ENCODE data around the gene VTI1A. TPM values are rescaled to one million over a fixed set of nuclear protein-coding genes. Genes with fewer than 3 reads are reported as not detected.

Gene VTI1A
- total RNA-seq, 1 experiment from 2014 or later = 12.0 TPM

- H3K27me3 ChIP-seq = no peaks in the 10 kb centered on the region
- H3K36me3 ChIP-seq = no peaks in the 10 kb centered on the region
- H3K9me3 ChIP-seq = peaks cover 5% of the 10 kb centered on the region
- no peak overlapping the region for H3K4me3 ChIP-seq
- DNase-seq = no peak
Observed at GRCh38 chr10:112794201-112794600, 347.2 kb downstream of the VTI1A start.

- H3K36me3 ChIP-seq = no peaks in the 10 kb centered on the region
- DNase-seq = no peak
Observed at GRCh38 chr10:112795067-112795466, 348.1 kb downstream of the VTI1A start.

GRCh38 chr10:112797197-112797596 is 350.2 kb downstream of the VTI1A start:
- Histone ChIP-seq H3K27me3 (no peaks in the 10 kb centered on the region), H3K36me3 (no peaks in the 10 kb centered on the region), H3K9me3 (no peaks in the 10 kb centered on the region), H3K4me3 (no peak overlapping the region)
- DNase-seq = no peak

More at GRCh38 chr10:112795067-112795466, 348.1 kb downstream of the VTI1A start:
- no peak overlapping the region for H3K4me3 ChIP-seq
- H3K27me3 ChIP-seq = no peaks in the 10 kb centered on the region
- 0 out of 2 replicates have a peak, but pooled peaks cover 2% of the 10 kb centered on the region for H3K9me3 ChIP-seq

- no peak for DNase-seq
- H3K9me3 ChIP-seq = no peaks in the 10 kb centered on the region
- H3K27me3 ChIP-seq = no peaks in the 10 kb centered on the region
- H3K36me3 ChIP-seq = no peaks in the 10 kb centered on the region
- H3K4me3 ChIP-seq = no peak overlapping the region
Observed at GRCh38 chr10:112797855-112798254, 350.8 kb downstream of the VTI1A start.

- Histone ChIP-seq H3K4me3 (no peak overlapping the region), H3K9me3 (no peaks in the 10 kb centered on the region), H3K36me3 (no peaks in the 10 kb centered on the region), H3K27me3 (no peaks in the 10 kb centered on the region)
- DNase-seq = no peak
Observed at GRCh38 chr10:112799038-112799437, 352.0 kb downstream of the VTI1A start.

- Histone ChIP-seq H3K27me3 (no peaks in the 10 kb centered on the region), H3K36me3 (no peaks in the 10 kb centered on the region), H3K4me3 (no peak overlapping the region), H3K9me3 (no peaks in the 10 kb centered on the region)
- DNase-seq = no peak
Observed at GRCh38 chr10:112799726-112800510, 352.9 kb downstream of the VTI1A start.

- DNase-seq = no peak
- no peaks in the 10 kb centered on the region for H3K27me3 ChIP-seq
- H3K4me3 ChIP-seq = no peak overlapping the region
- no peaks in the 10 kb centered on the region for H3K9me3 ChIP-seq
- no peaks in the 10 kb centered on the region for H3K36me3 ChIP-seq
Observed at GRCh38 chr10:112801004-112801403, 354.0 kb downstream of the VTI1A start.

- Histone ChIP-seq H3K27me3 (no peaks in the 10 kb centered on the region), H3K4me3 (no peak overlapping the region), H3K9me3 (no peaks in the 10 kb centered on the region), H3K36me3 (no peaks in the 10 kb centered on the region)
- no peak for DNase-seq
Observed at GRCh38 chr10:112801748-112802147, 354.7 kb downstream of the VTI1A start.

- no peaks in the 10 kb centered on the region for H3K27me3 ChIP-seq
- DNase-seq = no peak
- H3K36me3 ChIP-seq = no peaks in the 10 kb centered on the region
- no peaks in the 10 kb centered on the region for H3K9me3 ChIP-seq
- no peak overlapping the region for H3K4me3 ChIP-seq
Observed at GRCh38 chr10:112802411-112803022, 355.5 kb downstream of the VTI1A start.

- H3K27me3 ChIP-seq = no peaks in the 10 kb centered on the region
- no peak for DNase-seq
- H3K4me3 ChIP-seq = no peak overlapping the region
- no peaks in the 10 kb centered on the region for H3K9me3 ChIP-seq
- H3K36me3 ChIP-seq = no peaks in the 10 kb centered on the region
Observed at GRCh38 chr10:112803961-112804401, 357.0 kb downstream of the VTI1A start.

- Histone ChIP-seq H3K4me3 (no peak overlapping the region), H3K9me3 (no peaks in the 10 kb centered on the region), H3K27me3 (no peaks in the 10 kb centered on the region), H3K36me3 (no peaks in the 10 kb centered on the region)
- DNase-seq = no peak
Observed at GRCh38 chr10:112805254-112805590, 358.2 kb downstream of the VTI1A start.

- Histone ChIP-seq H3K9me3 (no peaks in the 10 kb centered on the region), H3K4me3 (no peak overlapping the region)
Observed at GRCh38 chr10:112805701-112806100, 358.7 kb downstream of the VTI1A start.

GRCh38 chr10:112807013-112807412 is 360.0 kb downstream of the VTI1A start:
- H3K36me3 ChIP-seq = no peaks in the 10 kb centered on the region
- H3K9me3 ChIP-seq = no peaks in the 10 kb centered on the region
- no peak for DNase-seq
- no peaks in the 10 kb centered on the region for H3K27me3 ChIP-seq
- H3K4me3 ChIP-seq = no peak overlapping the region

More at GRCh38 chr10:112805701-112806100, 358.7 kb downstream of the VTI1A start:
- DNase-seq = no peak
- H3K36me3 ChIP-seq = no peaks in the 10 kb centered on the region
- H3K27me3 ChIP-seq = no peaks in the 10 kb centered on the region

GRCh38 chr10:112809736-112810135 is 362.7 kb downstream of the VTI1A start:
- H3K4me3 ChIP-seq = no peak overlapping the region
- no peaks in the 10 kb centered on the region for H3K9me3 ChIP-seq
- H3K36me3 ChIP-seq = no peaks in the 10 kb centered on the region
- DNase-seq = no peak
- H3K27me3 ChIP-seq = no peaks in the 10 kb centered on the region

GRCh38 chr10:112810711-112811151 is 363.7 kb downstream of the VTI1A start:
- no peak for DNase-seq
- Histone ChIP-seq H3K36me3 (no peaks in the 10 kb centered on the region), H3K27me3 (no peaks in the 10 kb centered on the region), H3K4me3 (no peak overlapping the region), H3K9me3 (no peaks in the 10 kb centered on the region)

GRCh38 chr10:112811741-112812551 is 364.9 kb downstream of the VTI1A start:
- DNase-seq = peak; percentile 85
- Histone ChIP-seq H3K36me3 (no peaks in the 10 kb centered on the region), H3K4me3 (no peak overlapping the region), H3K27me3 (no peaks in the 10 kb centered on the region), H3K9me3 (no peaks in the 10 kb centered on the region)

GRCh38 chr10:112812586-112812985 is 365.6 kb downstream of the VTI1A start:
- H3K4me3 ChIP-seq = no peak overlapping the region
- H3K36me3 ChIP-seq = no peaks in the 10 kb centered on the region
- no peaks in the 10 kb centered on the region for H3K27me3 ChIP-seq
- H3K9me3 ChIP-seq = no peaks in the 10 kb centered on the region
- DNase-seq = no peak

All from MG63 (cell line).